Tibial nerve (tissue), 4 donors: ENCODE data around the gene CSPG5. TPM values are rescaled to one million over a fixed set of nuclear protein-coding genes. Genes with fewer than 3 reads are reported as not detected.

Experiments used
- DNase-seq, 2 donors: peaks; one replicate each; pipeline ENCODE4 v3.0.0-alpha.2; 2019; ENCODE audit warnings: low spot score in 2 of 2
- H3K27ac ChIP-seq, 4 donors: fragments of 200-600 bp; sonication (generic) in 3 of 4; one replicate each; pipeline ENCODE4 v1.5.1; 2017 to 2019; ENCODE audit warnings: mild to moderate bottlenecking in 1 of 4
- H3K27me3 ChIP-seq, 2 donors: fragments of 200-600 bp; sonication (generic) in 1 of 2; one replicate each; pipeline versions ENCODE4 v1.5.1 to v1.6.0; 2017 to 2019
- H3K36me3 ChIP-seq, 3 donors: fragments of 200-600 bp; sonication (generic); one replicate each; pipeline ENCODE4 v1.5.1; 2018 to 2019
- H3K4me1 ChIP-seq, 4 donors: fragments of 200-600 bp; sonication (generic) in 3 of 4; one replicate each; pipeline ENCODE4 v1.5.1; 2017 to 2019
- H3K4me3 ChIP-seq, 4 donors: fragments of 200-600 bp; sonication (generic) in 3 of 4; one replicate each; pipeline ENCODE4 v1.5.1; 2017 to 2019; ENCODE audit warnings: mild to moderate bottlenecking in 1 of 4, moderate library complexity in 1 of 4
- H3K9me3 ChIP-seq, 4 donors: fragments of 200-600 bp; sonication (generic) in 3 of 4; one replicate each; pipeline ENCODE4 v1.5.1; 2017 to 2019
- CTCF ChIP-seq, 5 experiments: fragments of 200-600 bp in 3 of 5; fragments of 450-650 bp in 2 of 5; sonication (generic) in 3 of 5; IDR thresholded peaks; one replicate each; pipeline ENCODE4 v1.5.1; 2016 to 2019; ENCODE audit warnings: antibody characterized with exemption in 5 of 5, mild to moderate bottlenecking in 3 of 5, moderate library complexity in 2 of 5
- EP300 ChIP-seq, 2 donors: sonication (generic); formaldehyde crosslinking; IDR thresholded peaks; one replicate each; pipeline ENCODE4 v1.6.1; 2017; ENCODE audit warnings: antibody characterized with exemption in 2 of 2, mild to moderate bottlenecking in 1 of 2
- POLR2A ChIP-seq, 2 donors: fragments of 450-650 bp; IDR thresholded peaks; one replicate each; pipeline ENCODE4 v1.6.1; 2017; ENCODE audit warnings: antibody characterized with exemption in 2 of 2, mild to moderate bottlenecking in 2 of 2, moderate library complexity in 2 of 2
- WGBS, 2 donors: methylation state at CpG; one replicate each; pipeline ENCODE4 v1.1.5; 2018; 5-methylcytosine and 5-hydroxymethylcytosine counted together
- total RNA-seq, 4 donors: library from RNA; depleted of rRNA; stranded (reverse); fragments of >200 nt; gene quantifications; one replicate each; pipeline ENCODE4 v1.1.0, GENCODE V29; 2016

Gene CSPG5
- total RNA-seq, 4 donors from 2014 or later = under 0.01 to 4.8 (median 0.22) TPM; not detected in 1

- no peaks in the 10 kb centered on the region for H3K9me3 ChIP-seq
- no peak for DNase-seq
- peaks cover 0 to 10% (median 0%) of the 10 kb centered on the region in 4 donors for H3K4me1 ChIP-seq
- no peak overlapping the region for H3K4me3 ChIP-seq
- H3K27me3 ChIP-seq = no peaks in the 10 kb centered on the region
- no peak for TF ChIP-seq CTCF (IDR thresholded peaks at IDR 0.05)
- H3K36me3 ChIP-seq = peaks cover 0 to 67% (median 14%) of the 10 kb centered on the region in 3 donors
- 91 to 92% methylated on average over 3 of the region's 3 CpGs for WGBS, 2 donors
- no peak overlapping the region for H3K27ac ChIP-seq
Observed at GRCh38 chr3:47610583-47610982, 31.9 kb upstream of the CSPG5 start.

GRCh38 chr3:47607335-47607734, 28.7 kb upstream of the CSPG5 start:
- no peak for DNase-seq
- no peak overlapping the region for H3K27ac ChIP-seq
- H3K36me3 ChIP-seq = peaks cover 0 to 74% (median 14%) of the 10 kb centered on the region in 3 donors
- H3K4me1 ChIP-seq = peaks cover 0 to 8% (median 0%) of the 10 kb centered on the region in 4 donors
- WGBS, 2 donors = 80 to 83% methylated on average over 2 of the region's 2 CpGs
- no peak overlapping the region for H3K4me3 ChIP-seq
- no peak for TF ChIP-seq CTCF (IDR thresholded peaks at IDR 0.05)
- no peak for TF ChIP-seq EP300 (IDR thresholded peaks at IDR 0.05)
- TF ChIP-seq POLR2A (IDR thresholded peaks at IDR 0.05) = no peak
- H3K27me3 ChIP-seq = no peaks in the 10 kb centered on the region
- H3K9me3 ChIP-seq = no peaks in the 10 kb centered on the region

- Histone ChIP-seq H3K4me1 (no peaks in the 10 kb centered on the region), H3K4me3 (no peak overlapping the region), H3K36me3 (peaks cover 0 to 72% (median 14%) of the 10 kb centered on the region in 3 donors), H3K27ac (no peak overlapping the region), H3K27me3 (no peaks in the 10 kb centered on the region), H3K9me3 (no peaks in the 10 kb centered on the region)
- TF ChIP-seq CTCF (IDR thresholded peaks at IDR 0.05) = no peak
- TF ChIP-seq POLR2A (IDR thresholded peaks at IDR 0.05) = no peak
- TF ChIP-seq EP300 (IDR thresholded peaks at IDR 0.05) = no peak
- 93% methylated on average over 5 of the region's 5 CpGs for WGBS, 2 donors
- no peak for DNase-seq
Observed at GRCh38 chr3:47606165-47606564, 27.5 kb upstream of the CSPG5 start.

- 39 to 55% methylated on average over 2 of the region's 2 CpGs for WGBS, 2 donors
- DNase-seq = no peak
- Histone ChIP-seq H3K9me3 (no peaks in the 10 kb centered on the region), H3K4me3 (no peak overlapping the region), H3K36me3 (peaks cover 0 to 66% (median 14%) of the 10 kb centered on the region in 3 donors), H3K27me3 (no peaks in the 10 kb centered on the region), H3K4me1 (no peaks in the 10 kb centered on the region), H3K27ac (no peak overlapping the region)
- TF ChIP-seq CTCF (IDR thresholded peaks at IDR 0.05) (no peak), POLR2A (IDR thresholded peaks at IDR 0.05) (no peak), EP300 (IDR thresholded peaks at IDR 0.05) (no peak)
Observed at GRCh38 chr3:47605652-47606051, 27.0 kb upstream of the CSPG5 start.

GRCh38 chr3:47604145-47604544, 25.5 kb upstream of the CSPG5 start:
- no peaks in the 10 kb centered on the region for H3K27me3 ChIP-seq
- no peaks in the 10 kb centered on the region for H3K4me1 ChIP-seq
- no peaks in the 10 kb centered on the region for H3K9me3 ChIP-seq
- DNase-seq = no peak
- H3K36me3 ChIP-seq = peaks cover 0 to 59% (median 6%) of the 10 kb centered on the region in 3 donors
- no peak overlapping the region for H3K4me3 ChIP-seq
- no peak overlapping the region for H3K27ac ChIP-seq
- WGBS, 2 donors = 83 to 90% methylated on average over 2 of the region's 2 CpGs
- TF ChIP-seq CTCF (IDR thresholded peaks at IDR 0.05) = no peak
- no peak for TF ChIP-seq POLR2A (IDR thresholded peaks at IDR 0.05)
- TF ChIP-seq EP300 (IDR thresholded peaks at IDR 0.05) = no peak
